Body of pancreas (tissue), 4 donors: ENCODE results near the gene NES.

Experiments
- CTCF ChIP-seq, 7 experiments: fragments of 450-650 bp in 4 of 7; fragments of 200-600 bp in 3 of 7; sonication (generic) in 3 of 7; IDR thresholded peaks; one replicate each; pipeline ENCODE4 v1.5.1; 2016 to 2019; ENCODE audit warnings: antibody characterized with exemption in 7 of 7
- POLR2A ChIP-seq, 3 donors: fragments of 450-650 bp; IDR thresholded peaks; one replicate each; pipeline ENCODE4 v1.6.1; 2016; ENCODE audit warnings: antibody characterized with exemption in 3 of 3, mild to moderate bottlenecking in 2 of 3

- TF ChIP-seq CTCF (IDR thresholded peaks at IDR 0.05) (peak; percentile 60 to 75 (median 72)), POLR2A (IDR thresholded peaks at IDR 0.05) (no peak)
Observed at GRCh38 chr1:156705918-156706656, 28.9 kb upstream of the NES start.
